PC-3 (cell line): ENCODE results near the gene BSN.

Source experiments
- EZH2 ChIP-seq: fragments of 300-600 bp; sonication (generic); IDR thresholded peaks from one replicate; pipeline ENCODE4 v1.6.1; 2017; ENCODE audit warnings: antibody characterized with exemption, mild to moderate bottlenecking, low read length; ENCODE audit not compliant: unreplicated experiment
- EZH2phosphoT487 ChIP-seq: fragments of 300-600 bp; sonication (generic); IDR thresholded peaks from 2 replicates; pipeline ENCODE4 v1.6.1; 2018; ENCODE audit warnings: mild to moderate bottlenecking, antibody characterized with exemption, low read length, borderline replicate concordance
- TF ChIP-seq, protein P1 (sequence below): fragments of 300-600 bp; sonication (generic); conservative IDR thresholded peaks from 2 replicates; pipeline ENCODE4 v1.5.1; 2017; ENCODE audit warnings: antibody characterized with exemption, low read depth, mild to moderate bottlenecking, low read length

DNA sequence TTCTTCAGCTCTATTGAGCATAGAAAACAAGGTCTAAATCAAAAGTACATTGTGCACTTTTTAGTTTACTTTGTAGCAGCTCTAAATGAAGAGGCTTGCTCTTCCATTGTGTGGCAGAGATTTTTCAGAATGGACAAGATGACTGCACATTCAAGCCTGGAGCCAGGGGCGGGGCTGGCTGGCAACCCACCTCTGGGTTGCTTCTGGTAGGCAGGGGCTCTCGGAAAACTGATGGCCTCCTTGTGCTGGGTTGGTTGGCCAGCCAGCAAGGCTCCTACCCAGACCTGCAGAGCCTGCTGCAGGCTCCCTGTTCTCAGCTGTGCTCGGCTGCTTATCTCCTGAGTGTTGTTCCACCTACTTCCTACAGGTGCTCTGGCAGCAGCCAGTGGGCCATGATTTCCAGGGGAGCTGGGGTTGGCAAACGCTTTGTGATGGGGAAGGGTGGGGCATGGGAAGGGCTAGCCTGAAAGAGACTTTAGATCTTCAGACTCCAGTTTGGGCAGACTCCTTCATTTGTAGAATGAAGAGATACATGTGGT, 8.8 kb downstream of the BSN start:
- TF ChIP-seq, protein P1, sequence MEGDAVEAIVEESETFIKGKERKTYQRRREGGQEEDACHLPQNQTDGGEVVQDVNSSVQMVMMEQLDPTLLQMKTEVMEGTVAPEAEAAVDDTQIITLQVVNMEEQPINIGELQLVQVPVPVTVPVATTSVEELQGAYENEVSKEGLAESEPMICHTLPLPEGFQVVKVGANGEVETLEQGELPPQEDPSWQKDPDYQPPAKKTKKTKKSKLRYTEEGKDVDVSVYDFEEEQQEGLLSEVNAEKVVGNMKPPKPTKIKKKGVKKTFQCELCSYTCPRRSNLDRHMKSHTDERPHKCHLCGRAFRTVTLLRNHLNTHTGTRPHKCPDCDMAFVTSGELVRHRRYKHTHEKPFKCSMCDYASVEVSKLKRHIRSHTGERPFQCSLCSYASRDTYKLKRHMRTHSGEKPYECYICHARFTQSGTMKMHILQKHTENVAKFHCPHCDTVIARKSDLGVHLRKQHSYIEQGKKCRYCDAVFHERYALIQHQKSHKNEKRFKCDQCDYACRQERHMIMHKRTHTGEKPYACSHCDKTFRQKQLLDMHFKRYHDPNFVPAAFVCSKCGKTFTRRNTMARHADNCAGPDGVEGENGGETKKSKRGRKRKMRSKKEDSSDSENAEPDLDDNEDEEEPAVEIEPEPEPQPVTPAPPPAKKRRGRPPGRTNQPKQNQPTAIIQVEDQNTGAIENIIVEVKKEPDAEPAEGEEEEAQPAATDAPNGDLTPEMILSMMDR = no peak; the same call in 1 of the 2 replicates
- no peak for TF ChIP-seq EZH2
- no peak for TF ChIP-seq EZH2phosphoT487
